K562 (cell line): ENCODE results near the gene DPAGT1. TPM values are rescaled to one million over a fixed set of nuclear protein-coding genes. Genes with fewer than 3 reads are reported as not detected.
A peak's percentile ranks its signal among the peaks of the same experiment; 100 is the strongest.
"Not testable (repeated sequence)": the region's sequence is repeated elsewhere in the genome, so short reads cannot be mapped to it uniquely, and the experiment has no call there.

Experiments used
- ATAC-seq: fragments of 200-7000 bp; cut with Tn5 transposase; 3 replicates; pipeline ENCODE4 v1.9.1; 2020; ENCODE audit warnings: moderate library complexity
- BruUV-seq: library from RNA; stranded (reverse); fragments of 400-500 nt; replicated peaks from 2 replicates; lab custom pipeline; 2021; lab: Mats Ljungman, UMichigan
- CTCF ChIA-PET: fragments of 300-600 bp; formaldehyde crosslinking; extraction: SDS; loops from one replicate; lab custom pipeline; 2021; ENCODE audit warnings: low intra/inter-chr PET ratio; lab: Yijun Ruan, JAX
- POLR2A ChIA-PET: fragments of 300-600, 350-650 bp; sonication (Branson Sonifier 250); formaldehyde crosslinking; extraction: SDS; loops from one replicate; lab custom pipeline; 2021; ENCODE audit warnings: antibody characterized with exemption, inconsistent platforms; lab: Yijun Ruan, JAX
- DNase-seq, 4 experiments: peaks; one replicate each; pipeline versions ENCODE4 v3.0.0 to v3.0.0-alpha.2; 2011 to 2018; ENCODE audit warnings: low spot score in 3 of 4, mixed read lengths in 3 of 4; ENCODE audit errors: extremely low read depth in 1 of 4
- FAIRE-seq: peaks from 2 replicates; lab custom pipeline; 2011; peaks lifted over from hg19 to GRCh38; lab: Jason Lieb, UNC
- H2AFZ ChIP-seq: 2 replicates; pipeline ENCODE4 v1.6.0; 2011; ENCODE audit warnings: low read depth, low read length, control low read depth, inconsistent platforms
- H3K27ac ChIP-seq: fragments of 200-600 bp; 3 replicates; pipeline ENCODE4 v1.8.0; 2011; ENCODE audit warnings: low read depth, mild to moderate bottlenecking, control low read depth, inconsistent platforms, low read length, moderate library complexity, mixed read lengths; ENCODE audit errors: extremely low read depth
- H3K27me3 ChIP-seq, 2 experiments: fragments of 300-600 bp in 1 of 2; 2 replicates in 1 of 2; 3 replicates in 1 of 2; pipeline versions ENCODE4 v1.6.0 to v1.8.0; 2011; ENCODE audit warnings: inconsistent platforms in 2 of 2, low read length in 2 of 2, mild to moderate bottlenecking in 1 of 2, mixed read lengths in 1 of 2, moderate library complexity in 1 of 2; ENCODE audit not compliant: control insufficient read depth in 2 of 2, insufficient read depth in 2 of 2
- H3K36me3 ChIP-seq: fragments of 300-600 bp; 3 replicates; pipeline ENCODE4 v1.8.0; 2011; ENCODE audit warnings: mild to moderate bottlenecking, low read length, inconsistent platforms; ENCODE audit not compliant: control insufficient read depth, insufficient read depth
- H3K4me1 ChIP-seq, 2 experiments: fragments of 200-600 bp in 1 of 2; replicated peaks in 1 of 2; 2 replicates in 1 of 2; 3 replicates in 1 of 2; pipeline versions ENCODE4 v1.5.1 to v1.8.0; 2011; ENCODE audit warnings: inconsistent platforms in 2 of 2, low read length in 2 of 2, mild to moderate bottlenecking in 1 of 2, mixed read lengths in 1 of 2, moderate library complexity in 1 of 2; ENCODE audit not compliant: control insufficient read depth in 2 of 2, insufficient read depth in 2 of 2
- H3K4me2 ChIP-seq: 2 replicates; pipeline ENCODE4 v1.6.1; 2011; ENCODE audit warnings: low read length, control low read depth, inconsistent platforms, mixed read lengths; ENCODE audit not compliant: insufficient read depth
- H3K4me3 ChIP-seq: fragments of 200-600 bp; sonication (generic), shearing (Covaris generic); 2 replicates; pipeline ENCODE4 v1.5.1; 2016; ENCODE audit warnings: control low read depth, inconsistent platforms
- H3K79me2 ChIP-seq: fragments of 200-600 bp; 3 replicates; pipeline ENCODE4 v1.8.0; 2011; ENCODE audit warnings: low read length, inconsistent platforms; ENCODE audit not compliant: control insufficient read depth, insufficient read depth
- H3K9ac ChIP-seq, 2 experiments: 2 replicates each; pipeline versions ENCODE4 v1.6.0 to v1.6.1; 2011; ENCODE audit warnings: low read depth in 2 of 2, low read length in 2 of 2, control low read depth in 1 of 2, inconsistent platforms in 1 of 2, mild to moderate bottlenecking in 1 of 2, mixed read lengths in 1 of 2; ENCODE audit not compliant: insufficient read depth in 1 of 2
- H3K9me1 ChIP-seq: one replicate; pipeline ENCODE4 v1.6.0; 2011; ENCODE audit warnings: inconsistent platforms, mild to moderate bottlenecking, low read length, moderate library complexity; ENCODE audit not compliant: control insufficient read depth, insufficient read depth
- H3K9me3 ChIP-seq: replicated peaks from 2 replicates; pipeline ENCODE4 v1.5.1; 2011; ENCODE audit warnings: low read depth, low read length, inconsistent platforms; ENCODE audit not compliant: control insufficient read depth, insufficient read depth
- H4K20me1 ChIP-seq: replicated peaks from 2 replicates; pipeline ENCODE4 v1.6.1; 2011; ENCODE audit warnings: low read length, inconsistent platforms, mixed read lengths; ENCODE audit not compliant: control insufficient read depth, insufficient read depth
- KLF10 ChIP-seq: fragments of 250-450 bp; sonication (Bioruptor Pico); IDR thresholded peaks from 2 replicates; pipeline ENCODE4 v1.6.1; 2021; ENCODE audit warnings: matching md5 sums
- NFXL1 ChIP-seq: fragments of 450-650 bp; formaldehyde crosslinking; IDR thresholded peaks from 2 replicates; pipeline ENCODE4 v1.4.0; 2021; ENCODE audit warnings: mild to moderate bottlenecking
- POLR2G ChIP-seq: fragments of 200-400 bp; formaldehyde crosslinking; IDR thresholded peaks from 2 replicates; pipeline ENCODE4 v1.6.1; 2017; ENCODE audit warnings: low read depth, mild to moderate bottlenecking, antibody characterized with exemption, low read length, moderate library complexity
- SPI1 ChIP-seq: IDR thresholded peaks from 2 replicates; pipeline ENCODE4 v1.6.1; 2011; ENCODE audit warnings: low read depth, low read length, control low read depth, borderline replicate concordance
- SREBF2 ChIP-seq: sonication (generic); formaldehyde crosslinking; IDR thresholded peaks from 2 replicates; pipeline ENCODE4 v1.4.0; 2020; ENCODE audit warnings: mild to moderate bottlenecking, missing genetic modification reagents
- TAF15 ChIP-seq: fragments of 200-400 bp; formaldehyde crosslinking; IDR thresholded peaks from 2 replicates; pipeline ENCODE4 v1.6.1; 2017; ENCODE audit warnings: mild to moderate bottlenecking, low read depth, low read length, moderate library complexity
- ZC3H4 ChIP-seq: sonication (generic); formaldehyde crosslinking; IDR thresholded peaks from 2 replicates; pipeline ENCODE4 v1.9.0; 2021; ENCODE audit warnings: missing genetic modification reagents, borderline replicate concordance
- ZNF274 ChIP-seq: IDR thresholded peaks from 2 replicates; pipeline ENCODE4 v1.6.1; 2011; ENCODE audit warnings: low read depth, mild to moderate bottlenecking, low read length, moderate library complexity, borderline replicate concordance
- WGBS: fragments of 100-300 bp; shearing (Covaris generic); methylation state at CpG from one replicate; pipeline ENCODE4 v1.1.6; 2016; ENCODE audit warnings: low coverage, mixed read lengths; ENCODE audit not compliant: insufficient coverage; ENCODE audit errors: missing lambda C conversion rate; 5-methylcytosine and 5-hydroxymethylcytosine counted together
- in situ Hi-C: fragments of 300-500 bp; cut with MboI; formaldehyde crosslinking; loops from 4 replicates; pipeline ENCODE4 v1.15.0; 2018; ENCODE audit warnings: inconsistent platforms, mixed read lengths
- intact Hi-C: fragments of 100-400 bp; cut with micrococcal nuclease; formaldehyde crosslinking; loops from 2 replicates; pipeline ENCODE4 v1.14.2; 2022
- polyA plus RNA-seq, 8 experiments: library from polyadenylated mRNA; depleted of rRNA in 4 of 8; stranded (reverse) in 5 of 8; unstranded in 3 of 8; fragments of >200 nt; fragmentation: Nextera tagmentation in 2 of 8; fragmentation: Illumina TruSeq in 1 of 8; extraction: Ambion mirVana in 2 of 8; extraction: Trizol in 1 of 8; gene quantifications; 2 replicates each; pipeline versions ENCODE4 v1.2.1 to v1.2.3, GENCODE V29; 2011 to 2014; ENCODE audit warnings: inconsistent platforms in 1 of 8, missing spikeins in 1 of 8
- total RNA-seq, 7 experiments: library from RNA; depleted of rRNA in 6 of 7; stranded (reverse); fragments of >200 nt in 6 of 7; fragmentation: Illumina TruSeq in 2 of 7; extraction: Trizol in 2 of 7; gene quantifications; 2 replicates each; pipeline versions ENCODE4 v1.2.1 to v1.2.3, GENCODE V29; 2011 to 2021; ENCODE audit warnings: low replicate concordance in 1 of 7
- TF ChIP-seq, protein P1 (sequence below), 3 experiments: IDR thresholded peaks in 2 of 3; conservative IDR thresholded peaks in 1 of 3; 2 replicates each; pipeline ENCODE4 v1.5.1; 2011 to 2012; ENCODE audit warnings: low read length in 3 of 3, mild to moderate bottlenecking in 3 of 3, control low read depth in 2 of 3, improper control_type of control experiment in 1 of 3, inconsistent platforms in 1 of 3, low read depth in 1 of 3, mixed read lengths in 1 of 3, moderate library complexity in 1 of 3; ENCODE audit not compliant: insufficient read depth in 2 of 3
- TF ChIP-seq, protein P2 (sequence below): sonication (generic); formaldehyde crosslinking; IDR thresholded peaks from 2 replicates; pipeline ENCODE4 v1.8.0; 2022; ENCODE audit warnings: missing genetic modification reagents, mild to moderate bottlenecking, moderate library complexity, borderline replicate concordance
- TF ChIP-seq, protein P3 (sequence below): sonication (generic); formaldehyde crosslinking; IDR thresholded peaks from 2 replicates; pipeline ENCODE4 v1.8.1; 2023; ENCODE audit warnings: mild to moderate bottlenecking, missing genetic modification reagents, moderate library complexity

DPAGT1 gene
- total and polyA plus RNA-seq, 9 of the 15 experiments (the other 6 are each of a cell fraction or from before 2014, with no cell fraction given): 29.9 to 135 (median 85.0) TPM

- DNase-seq, H3K4me1 ChIP-seq, BruUV-seq, in situ Hi-C loops, FAIRE-seq, H3K79me2 ChIP-seq, H3K36me3 ChIP-seq, H2AFZ ChIP-seq, H3K9me3 ChIP-seq, H3K27ac ChIP-seq, H3K9me1 ChIP-seq, H4K20me1 ChIP-seq, CTCF ChIA-PET, intact Hi-C loops, H3K4me3 ChIP-seq, H3K9ac ChIP-seq, H3K4me2 ChIP-seq, ATAC-seq, H3K27me3 ChIP-seq: not testable (repeated sequence)
- POLR2A ChIA-PET: interaction anchor here (0.7 to 1.2 kb wide), 2 partner anchors 33 to 44 kb away, joined by 3 to 4 read pairs; a partner anchor contains a TSS
- whole genome bisulfite sequencing: 70% methylated on average over 10 of the region's 10 CpGs
Measured at GRCh38 chr11:119139276-119139675, 37.6 kb upstream of the DPAGT1 start.

- Histone ChIP-seq H3K9me3 (no peaks in the 10 kb centered on the region), H3K9ac (no peak overlapping the region), H3K27me3 (no peaks in the 10 kb centered on the region), H3K36me3 (peaks cover 41% of the 10 kb centered on the region; the same call in 2 of the 3 replicates), H3K9me1 (no peaks in the 10 kb centered on the region), H3K27ac (no peak overlapping the region), H3K4me3 (no peak overlapping the region), H2AFZ (no peak overlapping the region), H3K4me1 (no peaks in the 10 kb centered on the region; a peak in 1 of 5 replicates), H3K79me2 (no peaks in the 10 kb centered on the region), H4K20me1 (no peaks in the 10 kb centered on the region), H3K4me2 (no peak overlapping the region)
- FAIRE-seq: no peak
- WGBS: 59% methylated on average over 4 of the region's 4 CpGs
- POLR2A ChIA-PET: interaction anchor here (1.0 to 1.3 kb wide), 2 partner anchors 10 to 17 kb away, joined by 3 read pairs; no protein-coding TSS in a partner anchor
- no TSS peak for BruUV-seq
- intact Hi-C loops: no loop called here
- no peak for DNase-seq
- peak; percentile 51 for ATAC-seq
- in situ Hi-C loops: no loop called here
- CTCF ChIA-PET: no interaction called here
- TF ChIP-seq POLR2G (no peak), TAF15 (no peak), KLF10 (CRISPR knock-in tag) (no peak), SPI1 (peak; percentile 9; the same call in 1 of the 2 replicates), NFXL1 (CRISPR knock-in tag) (no peak), SREBF2 (CRISPR knock-in tag) (no peak), ZC3H4 (CRISPR knock-in tag) (no peak), ZNF274 (no peak)
- TF ChIP-seq, protein P1, sequence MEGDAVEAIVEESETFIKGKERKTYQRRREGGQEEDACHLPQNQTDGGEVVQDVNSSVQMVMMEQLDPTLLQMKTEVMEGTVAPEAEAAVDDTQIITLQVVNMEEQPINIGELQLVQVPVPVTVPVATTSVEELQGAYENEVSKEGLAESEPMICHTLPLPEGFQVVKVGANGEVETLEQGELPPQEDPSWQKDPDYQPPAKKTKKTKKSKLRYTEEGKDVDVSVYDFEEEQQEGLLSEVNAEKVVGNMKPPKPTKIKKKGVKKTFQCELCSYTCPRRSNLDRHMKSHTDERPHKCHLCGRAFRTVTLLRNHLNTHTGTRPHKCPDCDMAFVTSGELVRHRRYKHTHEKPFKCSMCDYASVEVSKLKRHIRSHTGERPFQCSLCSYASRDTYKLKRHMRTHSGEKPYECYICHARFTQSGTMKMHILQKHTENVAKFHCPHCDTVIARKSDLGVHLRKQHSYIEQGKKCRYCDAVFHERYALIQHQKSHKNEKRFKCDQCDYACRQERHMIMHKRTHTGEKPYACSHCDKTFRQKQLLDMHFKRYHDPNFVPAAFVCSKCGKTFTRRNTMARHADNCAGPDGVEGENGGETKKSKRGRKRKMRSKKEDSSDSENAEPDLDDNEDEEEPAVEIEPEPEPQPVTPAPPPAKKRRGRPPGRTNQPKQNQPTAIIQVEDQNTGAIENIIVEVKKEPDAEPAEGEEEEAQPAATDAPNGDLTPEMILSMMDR (IDR thresholded peaks at IDR 0.05 in 2 of 3, conservative IDR thresholded peaks at IDR 0.05 in 1 of 3; ENCODE audit: insufficient read depth in 2 of 3, low read depth in 1 of 3, low read length in 3 of 3): peak in 2 of 3 experiments; percentile 29 to 48; a peak in 4 of 6 replicates
- TF ChIP-seq, protein P2, sequence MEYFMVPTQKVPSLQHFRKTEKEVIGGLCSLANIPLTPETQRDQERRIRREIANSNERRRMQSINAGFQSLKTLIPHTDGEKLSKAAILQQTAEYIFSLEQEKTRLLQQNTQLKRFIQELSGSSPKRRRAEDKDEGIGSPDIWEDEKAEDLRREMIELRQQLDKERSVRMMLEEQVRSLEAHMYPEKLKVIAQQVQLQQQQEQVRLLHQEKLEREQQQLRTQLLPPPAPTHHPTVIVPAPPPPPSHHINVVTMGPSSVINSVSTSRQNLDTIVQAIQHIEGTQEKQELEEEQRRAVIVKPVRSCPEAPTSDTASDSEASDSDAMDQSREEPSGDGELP (CRISPR knock-in tag): no peak
- TF ChIP-seq, protein P3, sequence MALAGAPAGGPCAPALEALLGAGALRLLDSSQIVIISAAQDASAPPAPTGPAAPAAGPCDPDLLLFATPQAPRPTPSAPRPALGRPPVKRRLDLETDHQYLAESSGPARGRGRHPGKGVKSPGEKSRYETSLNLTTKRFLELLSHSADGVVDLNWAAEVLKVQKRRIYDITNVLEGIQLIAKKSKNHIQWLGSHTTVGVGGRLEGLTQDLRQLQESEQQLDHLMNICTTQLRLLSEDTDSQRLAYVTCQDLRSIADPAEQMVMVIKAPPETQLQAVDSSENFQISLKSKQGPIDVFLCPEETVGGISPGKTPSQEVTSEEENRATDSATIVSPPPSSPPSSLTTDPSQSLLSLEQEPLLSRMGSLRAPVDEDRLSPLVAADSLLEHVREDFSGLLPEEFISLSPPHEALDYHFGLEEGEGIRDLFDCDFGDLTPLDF (CRISPR knock-in tag): no peak
Measured at GRCh38 chr11:119134389-119134978, 32.8 kb upstream of the DPAGT1 start.
